ENCODE measurements around the gene B4GALT1.
A peak's percentile ranks its signal among the peaks of the same experiment; 100 is the strongest.
"Not testable (repeated sequence)": the region's sequence is repeated elsewhere in the genome, so short reads cannot be mapped to it uniquely, and the experiment has no call there.

B4GALT1 gene

GRCh38 chr9:33161589-33162132, 5.5 kb downstream of the B4GALT1 start:
- DNase-seq = no peak

GRCh38 chr9:33161011-33161588, 6.0 kb downstream of the B4GALT1 start:
- peak; percentile 53 for DNase-seq

GRCh38 chr9:33160446-33160845, 6.7 kb downstream of the B4GALT1 start:
- DNase-seq = not testable (repeated sequence)

- DNase-seq = peak; percentile 71
Observed at GRCh38 chr9:33159777-33160127, 7.4 kb downstream of the B4GALT1 start.

- DNase-seq = peak; percentile 27
Observed at GRCh38 chr9:33158843-33159776, 8.0 kb downstream of the B4GALT1 start.

GRCh38 chr9:33157960-33158842, 8.9 kb downstream of the B4GALT1 start:
- no peak for DNase-seq

- no peak for DNase-seq
Observed at GRCh38 chr9:33155393-33155792, 11.7 kb downstream of the B4GALT1 start.

GRCh38 chr9:33154371-33154770, 12.8 kb downstream of the B4GALT1 start:
- no peak for DNase-seq

GRCh38 chr9:33153666-33154065, 13.5 kb downstream of the B4GALT1 start:
- DNase-seq = no peak

GRCh38 chr9:33153001-33153400, 14.1 kb downstream of the B4GALT1 start:
- DNase-seq = no peak

GRCh38 chr9:33151601-33152000, 15.5 kb downstream of the B4GALT1 start:
- no peak for DNase-seq

GRCh38 chr9:33151007-33151557, 16.1 kb downstream of the B4GALT1 start:
- no peak for DNase-seq

- no peak for DNase-seq
Observed at GRCh38 chr9:33148367-33149014, 18.6 kb downstream of the B4GALT1 start.

GRCh38 chr9:33147416-33148169, 19.5 kb downstream of the B4GALT1 start:
- DNase-seq = no peak

- no peak for DNase-seq
Observed at GRCh38 chr9:33146298-33146697, 20.8 kb downstream of the B4GALT1 start.

- no peak for DNase-seq
Observed at GRCh38 chr9:33144551-33144950, 22.6 kb downstream of the B4GALT1 start.

GRCh38 chr9:33143241-33143661, 23.9 kb downstream of the B4GALT1 start:
- DNase-seq = no peak

- no peak for DNase-seq
Observed at GRCh38 chr9:33142535-33142934, 24.6 kb downstream of the B4GALT1 start.

- DNase-seq = no peak
Observed at GRCh38 chr9:33140401-33141360, 26.5 kb downstream of the B4GALT1 start.
